Measurements from ENCODE around the gene PDLIM5. TPM values are rescaled to one million over a fixed set of nuclear protein-coding genes. Genes with fewer than 3 reads are reported as not detected.

PDLIM5 gene
- total RNA-seq, 1 donor from 2014 or later = 83.5 TPM

GRCh38 chr4:94700298-94700697 is 248.6 kb downstream of the PDLIM5 start:
- no peaks in the 10 kb centered on the region for H3K4me1 Mint-ChIP-seq (ENCODE audit: unreplicated experiment)
- no peak for DNase-seq (ENCODE audit: low spot score)
- no peaks in the 10 kb centered on the region for H3K36me3 Mint-ChIP-seq (ENCODE audit: low read depth, unreplicated experiment)
- no peaks in the 10 kb centered on the region for H3K9me3 Mint-ChIP-seq (ENCODE audit: unreplicated experiment)
- no peak overlapping the region for H3K4me3 Mint-ChIP-seq (ENCODE audit: unreplicated experiment)
- no peaks in the 10 kb centered on the region for H3K27me3 Mint-ChIP-seq (ENCODE audit: unreplicated experiment)
- no peak for TF ChIP-seq CTCF (IDR thresholded peaks at IDR 0.05; ENCODE audit: unreplicated experiment)
- no peak overlapping the region for H3K27ac Mint-ChIP-seq (ENCODE audit: unreplicated experiment)

- H3K4me1 Mint-ChIP-seq (ENCODE audit: unreplicated experiment) = no peaks in the 10 kb centered on the region
- DNase-seq (ENCODE audit: low spot score) = no peak
- no peak for TF ChIP-seq CTCF (IDR thresholded peaks at IDR 0.05; ENCODE audit: unreplicated experiment)
- no peaks in the 10 kb centered on the region for H3K36me3 Mint-ChIP-seq (ENCODE audit: low read depth, unreplicated experiment)
- no peak overlapping the region for H3K27ac Mint-ChIP-seq (ENCODE audit: unreplicated experiment)
- H3K27me3 Mint-ChIP-seq (ENCODE audit: unreplicated experiment) = no peaks in the 10 kb centered on the region
- H3K4me3 Mint-ChIP-seq (ENCODE audit: unreplicated experiment) = no peak overlapping the region
- no peaks in the 10 kb centered on the region for H3K9me3 Mint-ChIP-seq (ENCODE audit: unreplicated experiment)
These were observed 250.0 kb downstream of the PDLIM5 start for GRCh38 chr4:94701631-94702300.

- Mint-ChIP-seq H3K27me3 (ENCODE audit: unreplicated experiment) (no peaks in the 10 kb centered on the region), H3K9me3 (ENCODE audit: unreplicated experiment) (no peaks in the 10 kb centered on the region), H3K36me3 (ENCODE audit: low read depth, unreplicated experiment) (no peaks in the 10 kb centered on the region), H3K27ac (ENCODE audit: unreplicated experiment) (no peak overlapping the region), H3K4me1 (ENCODE audit: unreplicated experiment) (no peaks in the 10 kb centered on the region), H3K4me3 (ENCODE audit: unreplicated experiment) (no peak overlapping the region)
- DNase-seq (ENCODE audit: low spot score) = no peak
- TF ChIP-seq CTCF (IDR thresholded peaks at IDR 0.05; ENCODE audit: unreplicated experiment) = no peak
These were observed 259.9 kb downstream of the PDLIM5 start for GRCh38 chr4:94711635-94712034.

GRCh38 chr4:94714365-94715160 is 262.8 kb downstream of the PDLIM5 start:
- no peak for DNase-seq (ENCODE audit: low spot score)
- Mint-ChIP-seq H3K4me3 (ENCODE audit: unreplicated experiment) (no peak overlapping the region), H3K27me3 (ENCODE audit: unreplicated experiment) (no peaks in the 10 kb centered on the region), H3K36me3 (ENCODE audit: low read depth, unreplicated experiment) (no peaks in the 10 kb centered on the region), H3K27ac (ENCODE audit: unreplicated experiment) (no peak overlapping the region), H3K4me1 (ENCODE audit: unreplicated experiment) (no peaks in the 10 kb centered on the region), H3K9me3 (ENCODE audit: unreplicated experiment) (no peaks in the 10 kb centered on the region)
- TF ChIP-seq CTCF (IDR thresholded peaks at IDR 0.05; ENCODE audit: unreplicated experiment) = no peak

- H3K36me3 Mint-ChIP-seq (ENCODE audit: low read depth, unreplicated experiment) = no peaks in the 10 kb centered on the region
- no peak for DNase-seq (ENCODE audit: low spot score)
- H3K4me3 Mint-ChIP-seq (ENCODE audit: unreplicated experiment) = no peak overlapping the region
- no peaks in the 10 kb centered on the region for H3K4me1 Mint-ChIP-seq (ENCODE audit: unreplicated experiment)
- H3K27ac Mint-ChIP-seq (ENCODE audit: unreplicated experiment) = no peak overlapping the region
- TF ChIP-seq CTCF (IDR thresholded peaks at IDR 0.05; ENCODE audit: unreplicated experiment) = no peak
- no peaks in the 10 kb centered on the region for H3K27me3 Mint-ChIP-seq (ENCODE audit: unreplicated experiment)
- no peaks in the 10 kb centered on the region for H3K9me3 Mint-ChIP-seq (ENCODE audit: unreplicated experiment)
These were observed 264.0 kb downstream of the PDLIM5 start for GRCh38 chr4:94715726-94716125.
